HG03060 (cell line): ENCODE data around the gene CD101.

Experiments used
- ATAC-seq: cut with Tn5 transposase; IDR thresholded peaks from one replicate; pipeline ENCODE4 v1.9.1; 2021; ENCODE audit warnings: low read depth, moderate number of reproducible peaks; ENCODE audit not compliant: unreplicated experiment

CD101 gene

GRCh38 chr1:116984406-116985160 lies 17.0 kb upstream of the CD101 start:
- no peak for ATAC-seq

- ATAC-seq, result no peak
Measured at GRCh38 chr1:116986421-116987255, 14.9 kb upstream of the CD101 start.

- ATAC-seq, result no peak
Measured at GRCh38 chr1:116987256-116987555, 14.4 kb upstream of the CD101 start.

GRCh38 chr1:116988248-116988647 lies 13.3 kb upstream of the CD101 start:
- no peak for ATAC-seq

GRCh38 chr1:116988908-116989307 lies 12.7 kb upstream of the CD101 start:
- ATAC-seq, result no peak

GRCh38 chr1:116989835-116990234 lies 11.7 kb upstream of the CD101 start:
- ATAC-seq, result no peak

GRCh38 chr1:116990612-116991151 lies 10.9 kb upstream of the CD101 start:
- no peak for ATAC-seq

GRCh38 chr1:116991171-116991845 lies 10.3 kb upstream of the CD101 start:
- no peak for ATAC-seq

- no peak for ATAC-seq
Measured at GRCh38 chr1:116991918-116992317, 9.6 kb upstream of the CD101 start.

- ATAC-seq, result no peak
Measured at GRCh38 chr1:116993286-116993685, 8.3 kb upstream of the CD101 start.

GRCh38 chr1:116994411-116994810 lies 7.1 kb upstream of the CD101 start:
- ATAC-seq, result no peak

GRCh38 chr1:116997066-116997465 lies 4.5 kb upstream of the CD101 start:
- ATAC-seq, result no peak

GRCh38 chr1:116997636-116998035 lies 3.9 kb upstream of the CD101 start:
- no peak for ATAC-seq

- no peak for ATAC-seq
Measured at GRCh38 chr1:116999596-116999995, 2.0 kb upstream of the CD101 start.

- no peak for ATAC-seq
Measured at GRCh38 chr1:117000142-117000541, 1.4 kb upstream of the CD101 start.

GRCh38 chr1:117003223-117003875 lies 1.8 kb downstream of the CD101 start:
- no peak for ATAC-seq

GRCh38 chr1:117007719-117008013 lies 6.1 kb downstream of the CD101 start:
- ATAC-seq, result no peak

- ATAC-seq, result no peak
Measured at GRCh38 chr1:117008656-117009055, 7.1 kb downstream of the CD101 start.

- ATAC-seq, result no peak
Measured at GRCh38 chr1:117009132-117009531, 7.6 kb downstream of the CD101 start.

- ATAC-seq, result no peak
Measured at GRCh38 chr1:117010310-117010969, 8.9 kb downstream of the CD101 start.
